HG03442 (cell line): ENCODE data around the gene JARID2.

Experiments
- ATAC-seq: cut with Tn5 transposase; IDR thresholded peaks from one replicate; pipeline ENCODE4 v1.9.1; 2021; ENCODE audit warnings: mild to moderate bottlenecking, moderate library complexity; ENCODE audit not compliant: unreplicated experiment

The JARID2 gene

GRCh38 chr6:15245361-15246216 lies at the start of gene JARID2:
Gene JARID2 (plus strand): TSS chr6:15246069. CDS start chr6:15246540, 471 bp downstream.
- ATAC-seq = peak; percentile 53

DNA sequence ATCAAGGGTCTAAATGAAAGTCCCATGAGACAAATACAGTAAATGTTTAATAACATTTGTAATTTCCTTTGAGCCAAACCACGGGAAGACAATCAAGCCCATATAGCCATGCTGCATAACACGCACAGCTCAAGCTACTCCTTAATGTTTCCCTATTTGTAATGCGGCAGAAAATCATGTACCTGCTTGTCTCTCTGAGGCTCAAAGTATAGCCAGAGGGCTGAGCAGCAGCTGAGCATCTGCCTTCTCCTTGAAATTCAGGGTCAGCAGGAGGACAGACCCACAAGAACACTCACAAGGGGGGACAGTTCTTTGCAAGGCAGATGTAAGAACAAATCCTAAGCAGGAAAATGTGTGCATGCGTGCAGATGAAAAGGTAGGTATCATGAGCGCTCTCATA lies 45.8 kb upstream of the JARID2 start:
- no peak for ATAC-seq

DNA sequence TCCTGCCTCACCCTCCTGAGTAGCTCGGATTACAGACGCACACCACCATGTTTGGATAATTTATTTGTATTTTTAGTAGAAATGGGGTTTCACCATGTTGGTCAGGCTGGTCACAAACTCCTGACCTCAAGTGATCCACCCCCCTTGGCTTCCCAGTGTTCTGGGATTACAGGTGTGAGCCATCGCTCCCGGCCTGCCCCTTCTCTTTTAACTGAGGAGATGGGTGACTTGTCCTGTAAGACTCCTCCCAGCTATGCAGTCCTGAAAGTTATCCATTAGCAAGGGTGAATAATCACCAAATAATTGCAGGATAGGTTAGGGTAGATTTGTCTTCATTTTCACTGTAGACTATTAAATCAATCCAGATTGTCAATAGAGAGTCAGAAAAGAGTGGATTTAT lies 40.5 kb upstream of the JARID2 start:
- no peak for ATAC-seq

DNA sequence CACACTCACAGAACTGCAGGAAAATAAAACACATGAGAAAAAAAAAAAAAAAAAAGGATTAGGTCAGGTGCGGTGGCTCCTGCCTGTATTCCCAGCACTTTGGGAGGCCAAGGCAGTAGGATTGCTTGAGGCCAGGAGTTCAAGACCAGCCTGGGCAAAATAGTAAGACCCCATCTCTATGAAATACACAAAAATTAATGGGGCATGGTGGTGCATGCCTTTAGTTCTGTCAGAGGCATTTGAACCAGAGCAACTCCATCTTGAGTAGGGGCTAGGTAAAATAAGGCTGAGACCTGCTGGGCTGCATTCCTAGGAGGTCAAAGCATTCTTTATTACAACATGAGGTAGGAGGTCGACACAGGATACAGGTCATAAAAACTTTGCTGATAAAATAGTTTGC lies 39.0 kb upstream of the JARID2 start:
- no peak for ATAC-seq

- no peak for ATAC-seq
These were observed 37.9 kb upstream of the JARID2 start for GRCh38 chr6:15207923-15208322.

- ATAC-seq = no peak
These were observed 31.9 kb upstream of the JARID2 start for GRCh38 chr6:15213838-15214400.

GRCh38 chr6:15218401-15218800 lies 27.5 kb upstream of the JARID2 start:
- no peak for ATAC-seq

GRCh38 chr6:15220062-15220461 lies 25.8 kb upstream of the JARID2 start:
- no peak for ATAC-seq

DNA sequence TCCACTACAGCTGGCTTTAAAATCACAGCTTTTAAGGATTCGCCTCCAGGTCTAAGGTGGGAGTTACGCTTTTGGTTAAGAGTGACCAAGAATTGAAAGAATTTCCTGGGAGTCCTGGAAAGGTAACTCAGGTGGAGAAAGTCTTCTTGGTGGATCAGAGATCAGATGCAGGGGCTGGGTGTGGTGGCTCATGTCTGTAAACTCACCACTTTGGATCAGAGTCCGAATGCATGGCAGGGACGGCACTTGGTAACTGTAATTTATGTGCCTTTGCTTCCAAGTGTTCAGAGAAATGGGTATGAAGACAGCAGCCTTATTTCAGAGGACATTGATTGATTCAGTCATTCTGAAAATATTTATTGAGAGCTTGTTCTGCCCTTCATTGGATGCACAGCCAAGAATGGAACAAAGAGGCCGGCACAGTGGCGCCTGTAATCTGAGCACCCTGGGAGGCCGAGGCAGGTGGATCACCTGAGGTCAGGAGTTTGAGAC lies 18.0 kb upstream of the JARID2 start:
- no peak for ATAC-seq

DNA sequence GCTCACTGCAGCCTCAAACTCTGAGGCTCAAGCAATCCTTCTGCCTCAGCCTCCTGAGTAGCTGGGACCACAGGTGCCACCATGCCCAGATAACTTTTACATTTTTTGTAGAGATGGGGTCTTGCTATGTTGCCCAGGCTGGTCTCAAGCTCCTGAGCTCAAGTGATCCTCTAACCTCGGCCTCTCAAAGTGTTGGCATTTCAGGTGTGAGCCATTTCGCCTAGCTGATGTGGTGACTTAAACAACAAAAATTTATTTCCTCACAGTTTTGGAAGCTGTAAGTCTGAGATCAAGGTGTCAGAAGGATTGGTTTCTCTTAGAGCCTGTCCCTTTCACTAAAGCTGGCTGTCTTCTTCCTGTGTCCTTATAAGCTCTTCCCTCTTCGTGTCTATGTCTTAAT lies 15.0 kb upstream of the JARID2 start:
- no peak for ATAC-seq

- ATAC-seq = no peak
These were observed 12.9 kb upstream of the JARID2 start for GRCh38 chr6:15232836-15233510.

DNA sequence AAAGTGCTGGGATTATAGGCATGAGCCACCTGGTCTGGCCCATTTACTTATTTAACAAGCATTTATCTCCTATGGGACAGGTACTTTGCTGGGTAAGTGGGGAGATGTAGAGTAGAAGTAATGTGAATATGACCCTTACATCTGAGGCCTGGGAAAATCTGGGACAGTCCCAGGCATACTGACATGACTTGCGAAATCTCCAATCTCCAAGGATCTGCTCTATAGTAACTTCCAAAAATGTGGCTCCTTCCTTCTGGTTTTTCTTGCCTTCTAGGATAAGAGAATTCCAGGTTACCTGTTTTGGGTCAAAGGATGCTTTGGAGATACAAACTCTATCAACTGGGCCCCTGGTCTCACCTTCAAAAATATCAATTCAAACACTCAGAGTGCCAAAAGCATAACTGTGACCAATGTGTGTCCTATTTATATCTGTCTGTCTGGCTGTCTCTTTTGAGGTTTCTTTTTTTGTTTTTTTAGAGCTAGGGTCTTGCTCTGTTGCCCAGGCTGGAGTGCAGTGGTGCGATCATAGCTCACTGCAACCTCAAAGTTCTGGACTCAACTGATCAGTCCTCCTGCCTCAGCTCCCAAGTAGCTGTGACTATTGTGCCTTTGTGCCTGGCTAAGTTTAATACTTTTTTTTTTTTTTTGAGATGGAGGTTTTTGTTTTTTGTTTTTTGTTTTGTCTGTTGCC lies 11.7 kb upstream of the JARID2 start:
- ATAC-seq = no peak

DNA sequence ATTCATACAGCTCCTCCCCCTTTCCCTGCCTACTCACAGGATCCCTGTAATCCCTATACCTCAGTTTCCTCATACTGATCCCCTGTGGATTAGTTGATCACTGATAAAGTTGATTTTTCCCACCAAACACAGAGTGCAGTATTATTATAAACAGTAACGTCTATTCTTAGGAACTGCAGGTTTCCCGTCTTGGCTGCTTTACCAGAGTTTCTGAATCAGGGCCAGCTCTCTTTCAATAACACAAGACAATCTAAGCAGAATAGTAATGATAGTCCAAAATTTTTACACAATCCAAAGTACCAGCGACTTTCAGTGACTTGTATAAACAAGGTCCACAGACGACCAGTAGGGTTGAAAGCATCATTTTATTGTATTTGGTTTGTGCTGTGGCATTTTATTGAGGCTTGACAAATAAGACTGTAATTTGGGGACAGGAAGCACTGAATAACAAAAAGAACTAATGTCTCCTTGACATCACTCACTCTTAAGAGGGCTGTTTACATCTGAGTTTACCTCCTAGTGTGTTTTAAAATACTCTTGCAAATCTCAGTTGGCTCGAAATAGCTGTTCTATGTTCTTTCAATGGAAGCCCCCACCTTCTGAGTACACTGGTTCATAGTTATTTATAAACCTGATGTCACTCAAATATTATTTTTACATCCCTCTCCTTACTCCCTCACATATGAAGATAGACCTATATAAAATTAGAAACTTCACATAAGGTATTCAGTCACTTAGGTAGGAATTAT lies 6.1 kb upstream of the JARID2 start:
- ATAC-seq = no peak

- ATAC-seq = no peak
These were observed 3.4 kb upstream of the JARID2 start for GRCh38 chr6:15242503-15242902.

GRCh38 chr6:15242937-15243614 lies 2.8 kb upstream of the JARID2 start:
- ATAC-seq = no peak

DNA sequence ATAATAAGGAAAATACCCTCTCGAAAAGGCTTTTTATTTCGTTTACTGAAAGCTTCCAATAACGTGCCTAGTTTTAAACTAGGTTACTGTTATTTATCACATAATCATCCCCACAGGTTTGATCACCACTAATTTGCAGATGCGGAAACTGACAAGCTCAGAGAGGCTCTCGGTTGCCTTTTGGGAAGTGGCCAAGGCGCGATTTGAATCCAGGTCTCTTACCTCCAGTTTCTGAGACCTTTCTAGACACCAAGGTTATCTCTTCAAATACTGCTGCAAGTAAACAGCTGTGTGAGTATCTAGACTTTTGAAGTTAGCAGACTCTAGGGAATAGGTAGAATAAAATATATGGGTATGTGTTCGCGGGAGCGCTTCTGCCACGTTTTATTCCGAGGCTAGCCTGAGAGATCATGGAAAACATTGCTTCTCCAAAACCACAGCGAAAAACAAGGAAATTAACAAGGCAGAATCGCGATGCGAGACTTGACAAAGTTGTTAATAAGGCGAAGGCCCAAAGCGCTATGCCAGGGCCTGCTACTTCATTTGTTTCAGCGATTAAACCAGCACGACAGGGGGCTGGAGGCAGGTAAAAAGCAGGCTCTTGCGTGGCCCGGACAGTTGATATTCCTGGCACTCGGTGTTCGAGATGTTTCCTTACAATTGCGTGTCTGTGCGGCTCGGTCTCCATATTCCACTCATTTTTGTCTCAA lies 1.8 kb upstream of the JARID2 start:
- ATAC-seq = no peak

DNA sequence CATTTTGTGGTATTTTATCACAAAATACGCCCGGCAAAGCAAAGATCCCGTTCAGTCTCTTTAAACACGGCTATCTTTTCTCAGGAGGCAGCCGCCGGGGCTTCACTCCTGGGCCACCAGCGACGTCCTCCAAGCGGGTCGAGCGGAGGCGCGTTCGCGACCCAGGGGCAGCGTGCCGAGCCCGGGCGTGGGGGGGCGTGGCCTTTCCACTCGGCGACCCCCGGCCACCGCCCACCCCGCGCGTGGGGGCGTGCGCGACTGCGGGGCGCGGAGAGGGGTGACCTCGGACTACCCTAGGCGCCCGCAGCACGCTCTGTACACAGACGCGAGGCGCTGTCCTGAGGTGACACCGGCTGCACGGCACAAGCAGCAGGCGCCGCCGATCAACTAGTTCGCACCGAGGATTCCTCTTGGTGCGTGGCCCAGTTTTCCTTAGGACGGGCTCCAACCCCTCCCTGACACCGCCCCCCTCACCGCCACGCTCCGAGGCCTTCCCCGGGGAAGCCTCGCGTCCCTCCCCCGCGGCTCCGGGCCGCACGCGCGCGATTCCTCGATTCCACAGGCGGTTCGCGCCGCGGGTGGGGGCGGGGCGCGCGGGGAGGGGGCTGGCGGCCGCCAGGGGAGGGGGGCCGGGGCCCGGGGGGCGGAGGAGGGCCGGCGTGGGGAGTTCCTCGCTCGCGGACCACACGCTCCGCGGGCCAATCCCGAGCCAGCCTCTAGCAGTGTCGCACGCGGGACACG lies 1.1 kb upstream of the JARID2 start:
- ATAC-seq = peak; percentile 22

DNA sequence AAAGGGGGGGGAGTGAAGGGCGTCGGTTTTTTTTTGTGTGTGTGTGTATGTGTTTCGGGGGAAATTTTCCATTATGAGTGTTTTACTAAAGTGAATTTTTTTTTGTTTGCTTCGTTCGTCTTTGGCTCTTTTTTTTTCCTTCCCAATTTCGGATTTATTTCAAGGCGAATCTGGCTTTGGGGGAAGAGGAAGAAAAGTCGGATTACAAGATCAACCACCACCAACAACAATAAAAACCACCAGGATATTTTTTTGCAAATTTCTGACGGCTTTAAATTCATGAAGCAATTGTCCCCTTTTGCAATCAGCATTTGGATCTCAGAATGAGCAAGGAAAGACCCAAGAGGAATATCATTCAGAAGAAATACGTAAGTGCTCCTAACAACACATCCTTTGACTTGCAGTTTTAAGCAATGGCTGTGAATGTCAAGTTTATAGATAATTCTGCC lies 372 bp downstream of the JARID2 start:
- no peak for ATAC-seq
